LHCN-M2 (cell line): Measurements from ENCODE around the gene SLC24A1. TPM values are rescaled to one million over a fixed set of nuclear protein-coding genes. Genes with fewer than 3 reads are reported as not detected.

Source experiments
- DNase-seq: peaks from one replicate; pipeline ENCODE4 v3.0.0-alpha.2; 2012; ENCODE audit warnings: low read depth
- total RNA-seq: library from RNA; depleted of rRNA; stranded (reverse); fragments of >200 nt; gene quantifications from 2 replicates; pipeline ENCODE4 v1.2.3, GENCODE V29; 2014

SLC24A1 gene
- total RNA-seq, 1 experiment from 2014 or later, result 9.3 TPM

- no peak for DNase-seq
Observed at GRCh38 chr15:65618560-65619109, 3.1 kb upstream of the SLC24A1 start.

DNA sequence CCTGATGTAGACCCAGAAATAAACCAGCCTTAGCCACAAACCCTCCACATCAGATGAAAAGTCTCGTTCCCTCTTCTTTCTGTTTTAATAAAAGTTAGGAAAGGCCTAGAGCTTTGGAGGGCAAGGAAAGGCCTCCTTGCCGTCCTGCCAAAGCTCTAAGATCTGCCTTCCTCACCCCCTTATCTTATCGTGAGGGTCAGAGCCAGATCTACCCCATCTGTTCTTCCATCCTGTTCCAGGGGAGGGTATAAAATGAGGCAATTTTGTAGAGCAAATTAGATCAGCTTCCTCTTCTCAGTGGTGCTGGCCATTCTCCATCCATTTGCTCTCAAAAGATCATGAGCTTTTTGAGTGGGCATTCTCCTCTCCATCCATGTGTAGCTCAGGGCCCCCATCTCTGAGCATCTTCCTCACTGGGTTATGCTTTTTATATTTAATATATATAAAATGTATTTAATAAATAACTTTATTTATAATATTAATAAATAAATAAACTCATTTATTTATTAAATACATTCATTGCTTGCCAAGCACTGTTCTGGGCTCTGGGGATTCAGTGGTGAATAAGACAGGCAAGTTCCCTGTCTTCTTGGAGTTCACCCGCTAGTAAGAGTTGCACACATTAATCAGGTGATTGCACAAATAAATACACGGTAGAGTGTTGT is 2.0 kb upstream of the SLC24A1 start:
- DNase-seq, result no peak

GRCh38 chr15:65620833-65621232 is 905 bp upstream of the SLC24A1 start:
- no peak for DNase-seq

DNA sequence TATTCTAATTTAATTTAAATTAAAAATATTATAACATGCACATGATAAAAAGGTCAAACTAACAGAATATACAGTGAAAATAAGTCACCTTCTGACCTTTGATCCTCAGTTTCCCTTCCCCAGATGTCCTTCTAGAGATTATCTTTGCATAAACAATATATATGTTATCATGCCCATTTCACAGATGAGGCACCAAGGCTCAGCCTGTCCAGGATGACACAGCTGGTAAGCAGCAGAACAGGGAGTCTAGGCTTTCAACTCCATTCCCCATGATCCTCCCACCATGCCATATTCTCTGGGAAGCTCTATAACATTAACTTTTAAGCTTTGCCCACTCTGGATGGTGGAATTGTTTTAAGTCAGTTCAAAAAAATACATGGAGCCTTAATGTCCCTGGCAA is 1.4 kb downstream of the SLC24A1 start:
- no peak for DNase-seq

- DNase-seq, result no peak
Observed at GRCh38 chr15:65626856-65627255, 5.1 kb downstream of the SLC24A1 start.

DNA sequence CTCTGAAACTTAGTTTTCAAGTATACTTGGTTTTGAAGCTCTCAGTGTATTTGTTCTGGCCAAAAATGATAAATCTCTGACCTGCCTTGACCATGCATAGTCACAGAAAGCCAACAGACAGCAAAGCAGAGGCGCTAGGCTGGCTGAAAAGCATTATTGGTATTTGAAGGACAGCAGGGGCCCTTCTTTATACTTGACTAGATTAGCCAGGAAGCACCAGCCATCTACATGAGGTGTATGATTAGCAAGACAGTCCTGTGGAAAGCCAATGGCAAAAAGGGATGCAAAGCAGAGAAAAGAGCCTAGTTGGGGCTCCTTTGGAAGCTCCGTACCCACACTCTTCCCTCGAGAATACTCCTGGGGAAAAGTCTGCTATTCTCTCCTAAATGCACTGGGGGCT is 7.8 kb downstream of the SLC24A1 start:
- no peak for DNase-seq

- DNase-seq, result no peak
Observed at GRCh38 chr15:65630760-65631159, 9.0 kb downstream of the SLC24A1 start.

DNA sequence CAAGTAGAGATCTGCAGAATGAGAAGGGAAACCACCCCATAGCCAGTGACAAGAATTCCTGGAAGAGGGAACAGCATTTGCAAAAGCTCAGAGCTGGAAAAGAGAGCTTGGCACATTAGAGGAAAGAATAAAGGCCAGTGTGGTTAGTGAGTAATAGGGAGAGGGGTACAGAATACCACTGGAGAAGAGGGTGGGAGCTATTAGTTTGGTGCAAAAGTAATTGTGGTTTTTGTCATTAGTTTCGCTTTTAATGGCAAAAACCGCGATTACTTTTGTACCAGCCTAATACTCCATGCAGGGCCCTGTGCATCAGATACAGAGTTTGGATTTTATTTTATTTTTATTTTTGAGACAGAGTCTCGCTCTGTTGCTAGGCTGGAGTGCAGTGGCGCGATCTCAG is 9.8 kb downstream of the SLC24A1 start:
- no peak for DNase-seq

- no peak for DNase-seq
Observed at GRCh38 chr15:65632780-65633375, 11.1 kb downstream of the SLC24A1 start.

- no peak for DNase-seq
Observed at GRCh38 chr15:65633752-65634151, 12.0 kb downstream of the SLC24A1 start.

DNA sequence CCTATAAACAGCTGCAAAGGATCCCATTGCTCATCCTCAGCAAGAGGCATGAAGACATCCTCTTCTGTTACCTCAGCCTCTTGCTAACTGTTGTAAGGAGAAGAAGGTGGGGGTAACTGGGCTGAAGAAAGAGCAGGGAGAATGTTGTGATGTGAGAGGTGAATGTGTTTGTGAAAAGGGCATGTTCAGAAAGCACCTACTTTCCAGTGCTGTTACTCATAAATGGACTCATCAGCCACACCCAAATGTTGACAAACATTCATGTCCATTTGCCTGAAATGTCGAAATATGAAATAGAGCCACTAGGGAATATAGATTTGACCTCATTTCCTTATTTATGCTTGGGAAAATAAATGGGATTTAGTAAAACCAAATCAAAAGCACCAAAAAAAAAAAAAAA is 12.6 kb downstream of the SLC24A1 start:
- DNase-seq, result peak; percentile 51

- no peak for DNase-seq
Observed at GRCh38 chr15:65638109-65638508, 16.4 kb downstream of the SLC24A1 start.

DNA sequence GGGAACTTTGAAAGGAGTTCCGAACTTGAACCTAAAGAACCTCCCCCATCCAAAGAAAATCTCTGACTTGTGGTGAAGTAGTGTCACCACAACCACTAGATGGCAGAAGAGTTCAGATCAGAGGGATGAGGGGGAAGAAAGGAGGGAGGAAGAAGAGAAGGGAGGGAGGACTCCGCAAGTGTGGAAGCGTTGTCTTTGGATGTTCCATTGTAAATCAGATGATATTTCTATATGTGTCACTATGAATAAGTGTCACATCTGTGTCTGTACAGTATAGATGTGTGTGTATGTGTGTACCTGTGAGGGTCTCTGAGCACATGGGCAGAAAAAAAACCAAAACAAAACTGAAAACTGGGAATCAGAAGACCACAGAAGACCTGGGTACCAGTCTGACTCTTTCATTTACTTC is 16.9 kb downstream of the SLC24A1 start:
- peak; percentile 80 for DNase-seq

- no peak for DNase-seq
Observed at GRCh38 chr15:65639509-65639908, 17.8 kb downstream of the SLC24A1 start.

- no peak for DNase-seq
Observed at GRCh38 chr15:65641768-65642475, 20.2 kb downstream of the SLC24A1 start.

DNA sequence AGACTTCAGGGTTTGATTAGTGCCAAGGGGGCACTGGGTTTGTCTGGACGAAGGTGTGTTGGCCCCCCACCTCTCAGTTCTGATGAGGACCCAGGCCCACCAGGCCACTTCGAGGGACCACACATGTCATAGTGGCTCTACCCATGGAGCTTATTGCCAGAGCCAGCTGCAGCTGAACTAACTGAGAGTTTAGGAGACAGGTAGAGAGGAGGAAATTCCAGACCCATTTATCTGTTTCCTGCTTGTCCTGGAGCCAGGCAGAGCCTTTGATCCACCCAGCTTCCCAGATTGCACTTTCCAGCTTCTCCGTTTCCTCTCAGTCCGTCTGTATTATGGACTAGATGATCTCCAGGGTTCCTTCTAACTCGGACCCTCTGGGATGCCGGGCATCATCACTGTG is 20.9 kb downstream of the SLC24A1 start:
- no peak for DNase-seq

DNA sequence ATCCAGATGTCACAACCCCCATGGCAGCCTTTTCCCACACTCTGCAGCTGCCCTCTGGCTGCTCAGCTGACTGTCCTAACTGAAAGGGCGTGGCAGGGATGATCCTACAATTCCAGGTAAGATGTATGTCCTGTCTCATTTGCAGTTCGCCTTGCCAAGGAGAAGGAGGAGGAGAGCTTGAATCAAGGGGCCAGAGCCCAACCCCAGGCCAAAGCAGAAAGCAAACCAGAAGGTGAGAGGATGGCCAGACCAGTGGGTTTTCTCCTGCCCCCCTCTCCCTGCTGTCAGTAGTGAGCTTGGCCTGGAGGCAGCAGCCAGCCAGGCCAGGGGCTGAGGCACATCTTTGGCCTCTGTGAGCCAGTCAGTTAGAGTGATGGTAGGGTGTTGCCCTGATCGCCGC is 22.5 kb downstream of the SLC24A1 start:
- DNase-seq, result no peak

- DNase-seq, result no peak
Observed at GRCh38 chr15:65645392-65645791, 23.7 kb downstream of the SLC24A1 start.

DNA sequence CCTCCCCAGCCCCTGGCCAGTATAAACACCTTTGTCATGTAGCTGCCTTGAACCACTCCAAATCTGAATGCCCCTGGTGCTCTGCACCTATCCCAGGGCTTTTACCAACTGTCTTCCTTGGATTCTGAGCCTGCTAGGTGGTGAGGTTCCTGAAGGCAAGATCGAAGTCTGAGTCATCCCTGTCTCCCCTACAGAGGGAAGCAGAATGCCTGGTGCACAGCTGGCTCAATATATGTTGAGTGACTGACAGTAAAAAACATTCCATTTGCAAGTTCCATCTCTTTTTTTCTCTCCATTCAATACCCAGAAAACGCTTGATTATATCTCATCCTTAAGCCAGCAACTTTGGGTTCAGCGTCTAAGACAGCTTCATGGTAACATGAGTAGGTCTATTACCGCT is 24.7 kb downstream of the SLC24A1 start:
- DNase-seq, result peak; percentile 60

DNA sequence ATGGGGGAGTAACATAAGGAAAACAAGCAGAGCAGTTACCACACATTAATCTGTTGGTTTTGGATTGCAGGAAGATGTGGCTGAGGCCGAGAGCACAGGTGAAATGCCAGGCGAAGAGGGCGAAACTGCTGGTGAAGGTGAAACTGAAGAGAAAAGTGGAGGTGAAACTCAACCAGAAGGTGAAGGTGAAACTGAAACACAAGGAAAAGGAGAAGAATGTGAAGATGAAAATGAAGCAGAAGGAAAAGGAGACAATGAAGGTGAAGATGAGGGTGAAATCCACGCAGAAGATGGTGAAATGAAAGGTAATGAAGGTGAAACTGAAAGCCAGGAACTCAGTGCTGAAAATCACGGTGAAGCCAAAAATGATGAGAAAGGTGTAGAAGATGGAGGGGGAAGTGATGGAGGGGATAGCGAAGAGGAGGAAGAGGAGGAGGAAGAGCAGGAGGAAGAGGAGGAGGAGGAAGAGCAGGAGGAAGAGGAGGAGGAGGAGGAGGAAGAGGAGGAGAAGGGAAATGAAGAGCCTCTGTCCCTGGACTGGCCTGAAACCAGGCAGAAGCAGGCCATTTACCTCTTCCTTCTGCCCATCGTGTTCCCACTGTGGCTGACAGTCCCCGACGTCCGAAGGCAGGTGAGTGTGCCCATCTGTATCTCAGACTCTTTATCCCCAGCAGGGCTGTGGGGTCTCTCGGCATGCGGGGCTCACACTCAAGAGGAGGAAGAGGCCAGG is 28.7 kb downstream of the SLC24A1 start:
- DNase-seq, result no peak

- DNase-seq, result no peak
Observed at GRCh38 chr15:65651042-65651322, 29.2 kb downstream of the SLC24A1 start.
